ENCODE measurements around the gene ZBED4.
A peak's percentile ranks its signal among the peaks of the same experiment; 100 is the strongest.
"Not testable (repeated sequence)": the region's sequence is repeated elsewhere in the genome, so short reads cannot be mapped to it uniquely, and the experiment has no call there.

Gene ZBED4

DNA sequence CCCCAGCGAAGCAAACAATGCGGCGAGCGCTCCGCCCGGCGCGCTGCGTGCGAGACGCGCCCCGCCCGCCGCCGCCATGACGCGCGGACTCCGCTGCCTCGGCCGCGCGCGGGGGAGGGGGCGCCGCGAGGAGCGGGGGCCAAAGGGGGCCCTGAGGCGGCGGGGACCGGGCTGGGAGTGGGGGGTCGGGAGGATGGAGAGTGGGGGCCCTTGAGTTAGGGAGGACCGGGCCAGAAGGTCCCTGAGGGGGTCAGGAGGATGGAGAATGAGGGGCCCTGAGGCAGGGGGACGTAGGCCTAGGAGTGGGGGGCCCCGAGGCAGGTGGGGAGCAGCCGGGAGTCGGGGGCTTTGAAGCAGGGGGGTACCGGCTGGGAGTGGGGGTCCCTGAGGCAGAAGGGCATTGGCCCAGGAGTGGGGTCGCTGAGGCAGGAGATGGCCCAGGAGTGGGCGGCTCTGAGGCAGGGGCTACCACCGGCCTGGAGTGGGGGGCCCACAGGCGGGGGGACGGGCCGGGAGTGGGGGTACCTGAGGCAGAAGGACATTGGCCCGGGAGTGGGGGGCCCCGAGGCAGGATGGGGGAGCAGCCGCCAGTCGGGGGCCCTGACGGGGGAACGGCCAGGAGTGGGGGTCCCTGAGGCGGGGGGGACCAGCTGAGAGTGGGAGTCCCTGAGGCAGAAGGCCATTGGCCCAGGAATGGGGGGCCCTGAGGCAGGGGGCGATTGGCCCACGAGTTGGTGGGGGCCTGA is 25.6 kb upstream of the ZBED4 start, which contains the start of gene BRD1:
Gene BRD1, minus strand, starts transcription at position 21 of the 746 bp plus-strand sequence. CDS start 3,556 bp downstream, outside the sequence.
- DNase-seq = peak; percentile 83

DNA sequence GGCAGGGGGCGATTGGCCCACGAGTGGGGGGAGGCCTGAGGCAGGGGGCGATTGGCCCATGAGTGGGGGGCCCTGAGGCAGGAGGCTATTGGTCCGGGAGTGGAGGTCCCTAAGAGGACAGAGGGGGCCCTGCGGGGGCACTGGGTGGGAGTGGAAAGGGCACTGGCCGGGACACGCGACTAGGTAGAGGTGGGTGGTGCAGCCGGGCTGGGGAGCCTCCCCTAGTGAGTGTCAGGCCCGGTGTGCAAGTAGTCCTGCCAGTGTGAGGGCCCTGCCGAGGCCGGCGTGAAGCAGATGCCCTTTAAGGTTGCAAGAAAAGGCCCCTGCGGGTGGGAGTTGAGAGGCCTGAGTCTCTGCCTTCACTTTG is 25.1 kb upstream of the ZBED4 start:
- DNase-seq = no peak

DNA sequence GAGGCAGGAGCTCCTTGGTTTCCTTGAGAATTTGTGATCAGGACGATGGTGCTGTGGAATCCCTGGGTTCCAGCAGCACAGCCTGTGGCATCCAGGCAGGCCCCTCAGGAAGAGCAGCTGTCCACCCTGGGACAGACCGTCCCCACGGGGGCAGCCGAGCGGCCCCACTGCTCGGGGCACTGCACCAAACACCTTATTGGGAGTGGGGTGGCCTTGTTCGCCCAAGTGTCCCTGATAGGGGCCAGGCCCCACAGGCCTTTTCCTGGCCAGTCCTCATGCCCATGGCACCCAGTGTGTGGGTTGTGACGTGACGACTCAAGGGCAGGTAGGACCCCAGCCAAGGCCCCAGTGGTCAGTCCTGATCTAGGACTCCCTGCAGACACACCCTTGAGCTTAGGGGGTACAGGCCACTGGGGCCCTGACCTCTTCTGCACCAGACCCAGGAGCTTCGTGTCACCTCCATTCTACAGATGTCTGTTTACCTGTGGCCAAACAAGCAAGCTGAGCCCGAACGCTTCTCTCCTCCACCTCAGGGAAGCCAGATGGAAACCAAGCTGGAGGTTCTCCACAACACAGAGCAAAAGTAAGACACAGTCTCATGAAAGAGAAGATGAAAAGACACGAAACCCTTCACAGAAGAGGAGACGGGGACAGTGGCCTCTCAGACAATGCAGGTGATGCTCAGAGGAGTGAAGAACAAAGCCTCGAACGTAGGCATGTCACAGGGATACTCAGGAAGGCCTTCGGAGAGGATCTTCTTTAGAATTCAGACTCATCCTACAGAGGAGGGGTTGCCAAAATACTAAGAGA is 24.4 kb upstream of the ZBED4 start:
- DNase-seq = no peak

DNA sequence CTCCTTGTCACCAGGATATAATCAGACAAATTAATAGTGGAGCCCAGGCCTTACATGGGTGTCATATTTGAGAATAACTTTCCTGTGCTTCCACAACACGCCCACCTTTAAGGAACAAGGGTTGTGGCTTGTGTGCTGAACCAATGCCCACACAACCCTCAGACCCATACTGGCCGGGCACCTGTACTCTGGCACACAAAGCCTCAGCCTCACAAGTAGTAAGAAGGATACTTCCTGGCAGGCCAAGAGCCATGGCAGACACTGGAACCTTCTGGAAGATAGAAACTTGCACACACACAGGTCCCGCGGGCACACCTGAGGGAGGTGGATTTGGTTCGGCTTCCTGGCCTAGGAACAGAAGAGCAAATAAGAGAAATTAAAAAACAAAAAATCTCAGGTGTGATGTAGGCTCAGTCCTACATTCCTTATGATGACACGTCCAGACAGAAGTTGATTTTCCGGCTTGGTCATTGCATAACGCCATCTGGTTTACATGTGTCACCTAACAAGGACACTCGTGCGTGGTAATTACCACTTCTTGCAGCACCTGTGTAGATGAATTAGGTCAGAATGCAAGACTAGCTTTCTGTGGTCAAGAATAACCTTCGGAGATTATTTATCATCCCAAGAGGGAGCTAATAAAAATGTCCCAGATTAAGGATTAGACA is 20.2 kb upstream of the ZBED4 start:
- no peak for DNase-seq

DNA sequence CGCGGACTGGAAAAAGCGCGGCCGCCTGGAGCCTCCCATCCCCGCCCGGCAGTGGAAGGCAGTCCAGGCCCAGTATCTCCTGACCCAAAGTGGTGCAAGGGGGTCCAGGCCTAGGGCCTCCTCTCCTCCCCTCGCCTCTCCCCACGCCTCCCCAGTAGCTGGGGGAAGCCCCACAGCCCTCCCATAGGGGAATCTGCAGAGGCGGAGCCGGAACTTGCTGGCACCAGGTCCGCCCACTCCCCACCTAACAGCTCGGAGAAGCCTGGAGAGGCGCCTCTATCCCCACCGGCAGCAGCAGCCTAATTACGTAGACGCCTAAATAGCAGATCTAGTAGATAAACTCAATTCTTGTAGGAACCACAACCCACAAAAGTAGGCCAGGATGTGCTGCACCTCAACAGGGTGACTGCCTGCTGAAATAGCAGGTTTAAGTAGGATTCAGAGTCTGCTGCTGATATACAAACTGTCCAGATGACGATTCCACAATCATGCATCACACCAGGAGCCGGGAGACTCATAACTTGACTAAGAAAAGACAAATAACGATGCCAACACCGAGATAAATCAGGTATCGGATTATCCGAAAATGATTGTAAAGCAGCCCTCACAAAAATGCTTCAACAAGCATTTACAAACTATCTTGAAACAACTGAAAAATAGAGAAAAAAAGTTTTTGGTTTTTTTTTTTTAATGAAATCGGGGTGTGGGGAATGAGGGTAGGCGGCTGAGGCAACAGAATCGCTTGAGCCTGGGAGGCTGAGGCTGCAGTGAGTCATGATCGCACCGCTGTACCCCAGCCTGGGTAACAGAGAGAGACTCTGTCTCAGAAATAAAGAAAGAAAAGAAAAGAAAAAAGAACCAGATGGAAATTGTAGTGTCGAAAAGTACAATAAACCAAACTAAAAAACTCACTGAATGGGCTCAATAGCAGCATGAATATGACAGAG is 14.6 kb upstream of the ZBED4 start:
- DNase-seq = peak; percentile 88

DNA sequence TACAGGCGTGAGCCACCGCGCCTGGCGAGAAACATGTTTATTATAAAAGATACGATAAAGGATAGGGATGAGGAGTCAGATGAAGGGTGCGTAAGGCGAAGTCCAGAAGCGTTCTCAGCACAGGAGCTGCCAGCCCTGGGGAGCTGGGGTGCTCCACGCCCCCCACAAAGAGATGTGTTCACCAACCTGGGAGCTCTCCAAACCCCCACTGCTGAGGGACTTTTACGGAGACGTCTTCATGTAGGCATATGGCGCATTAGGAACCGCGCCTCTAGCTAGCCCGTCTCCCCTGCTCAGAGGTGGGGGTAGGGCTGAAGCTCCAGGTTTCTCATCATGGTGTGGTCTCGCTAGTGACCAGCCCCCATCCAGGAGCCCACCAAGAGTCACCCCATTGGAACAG is 8.4 kb upstream of the ZBED4 start:
- DNase-seq = no peak

DNA sequence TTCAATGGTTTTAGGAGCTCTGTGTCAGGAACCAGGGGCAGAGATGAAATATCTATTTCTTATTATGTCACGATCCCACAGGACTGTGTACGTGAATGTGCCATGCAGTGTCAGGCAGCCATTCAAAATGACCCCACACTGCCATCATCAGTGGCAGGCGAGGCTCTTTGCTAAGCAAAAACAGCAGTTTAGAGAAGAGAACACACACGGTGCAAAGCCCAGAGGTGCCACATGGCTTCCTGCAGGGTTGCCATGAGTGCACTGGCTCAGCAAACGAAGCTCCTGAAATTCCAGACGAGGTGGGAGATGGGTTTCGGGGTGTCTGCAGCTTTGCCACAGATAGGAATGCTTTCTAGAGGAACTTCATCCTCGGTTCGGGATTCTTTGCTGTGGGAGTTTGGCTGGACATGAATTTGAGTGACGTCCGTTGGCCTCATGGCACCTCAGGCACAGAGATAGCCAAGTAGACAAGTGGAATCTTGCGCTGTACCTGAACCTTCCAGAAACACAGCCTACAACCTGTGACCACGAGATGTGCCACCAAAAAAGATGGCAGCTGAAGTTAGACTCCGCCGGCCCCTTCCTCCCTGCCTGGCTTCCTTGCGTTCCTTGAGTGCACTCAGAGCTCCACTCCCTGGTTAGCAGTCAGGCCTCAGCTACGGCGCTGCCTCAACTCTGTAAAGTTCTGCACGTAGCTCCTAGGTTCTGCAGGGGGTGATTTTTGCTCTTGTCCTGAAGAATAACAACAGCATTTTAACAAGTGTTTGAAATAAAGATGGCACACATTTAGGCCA is 7.8 kb upstream of the ZBED4 start:
- DNase-seq = no peak

DNA sequence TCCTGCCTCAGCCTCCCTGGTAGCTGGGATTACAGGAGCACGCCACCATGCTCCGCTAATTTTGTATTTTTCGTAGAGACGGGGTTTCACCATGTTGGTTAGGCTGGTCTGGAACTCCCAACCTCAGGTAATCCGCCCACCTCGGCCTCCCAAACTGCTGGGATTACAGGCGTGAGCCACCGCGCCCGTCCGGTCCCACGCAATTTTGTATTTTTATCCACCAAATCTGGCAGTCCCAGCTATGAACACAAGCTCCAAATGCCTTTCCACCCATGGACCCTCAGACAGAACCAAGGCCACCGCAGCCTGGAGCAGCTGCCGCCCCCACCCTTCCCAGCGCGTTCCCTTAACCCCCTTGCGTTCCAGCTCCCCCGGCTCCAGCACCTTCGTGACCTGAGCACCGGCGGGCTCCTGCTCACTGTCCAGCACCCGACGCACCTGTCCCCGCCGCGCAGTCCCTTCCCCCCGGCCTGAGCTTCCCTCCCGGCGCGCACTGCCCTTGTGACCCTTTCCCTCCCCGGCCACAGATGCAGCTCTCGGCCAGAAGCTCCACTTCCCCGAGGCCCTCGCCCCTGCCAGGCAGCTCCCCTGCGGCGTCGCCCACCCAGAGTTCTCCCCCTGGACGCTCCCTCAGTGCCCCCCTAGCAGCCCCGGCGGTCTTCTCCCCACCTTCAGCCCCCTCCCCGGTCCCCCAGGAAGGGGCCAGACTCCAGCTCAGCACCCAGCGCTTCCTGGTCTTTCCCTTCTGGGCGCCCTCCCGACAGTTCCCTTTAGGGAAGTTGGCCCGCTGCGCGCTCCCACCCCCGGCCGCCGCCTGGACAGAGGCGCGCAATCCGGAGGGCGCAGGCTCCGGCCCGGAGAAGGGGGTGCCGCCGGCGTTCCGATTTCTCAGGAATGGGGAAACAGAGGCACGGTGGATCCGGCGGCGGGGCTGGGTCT is 5.6 kb upstream of the ZBED4 start:
- DNase-seq = no peak

DNA sequence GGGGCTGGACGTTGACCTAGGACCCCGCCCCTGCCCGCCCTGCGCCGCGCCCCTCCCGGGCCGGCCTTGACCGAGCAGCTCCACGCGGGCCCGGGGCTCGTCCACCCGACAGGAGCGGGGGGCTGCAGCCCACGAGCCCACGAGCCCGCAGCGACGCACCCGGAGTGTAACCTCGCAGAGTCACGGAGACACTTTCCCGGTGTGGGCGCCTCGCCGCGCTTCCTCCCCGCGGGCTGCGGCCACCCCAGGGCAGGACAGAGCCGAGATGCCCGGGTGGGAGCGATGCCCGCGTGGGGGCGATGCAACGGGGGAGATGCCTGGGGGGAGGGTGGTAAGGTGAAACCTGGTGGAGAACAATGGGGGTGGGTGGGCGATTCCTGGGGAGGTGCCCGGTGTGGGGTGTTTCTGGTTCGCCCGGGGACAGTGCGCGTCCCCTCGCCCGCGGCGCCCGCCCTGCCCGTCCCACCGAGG is 4.9 kb upstream of the ZBED4 start:
- no peak for DNase-seq

DNA sequence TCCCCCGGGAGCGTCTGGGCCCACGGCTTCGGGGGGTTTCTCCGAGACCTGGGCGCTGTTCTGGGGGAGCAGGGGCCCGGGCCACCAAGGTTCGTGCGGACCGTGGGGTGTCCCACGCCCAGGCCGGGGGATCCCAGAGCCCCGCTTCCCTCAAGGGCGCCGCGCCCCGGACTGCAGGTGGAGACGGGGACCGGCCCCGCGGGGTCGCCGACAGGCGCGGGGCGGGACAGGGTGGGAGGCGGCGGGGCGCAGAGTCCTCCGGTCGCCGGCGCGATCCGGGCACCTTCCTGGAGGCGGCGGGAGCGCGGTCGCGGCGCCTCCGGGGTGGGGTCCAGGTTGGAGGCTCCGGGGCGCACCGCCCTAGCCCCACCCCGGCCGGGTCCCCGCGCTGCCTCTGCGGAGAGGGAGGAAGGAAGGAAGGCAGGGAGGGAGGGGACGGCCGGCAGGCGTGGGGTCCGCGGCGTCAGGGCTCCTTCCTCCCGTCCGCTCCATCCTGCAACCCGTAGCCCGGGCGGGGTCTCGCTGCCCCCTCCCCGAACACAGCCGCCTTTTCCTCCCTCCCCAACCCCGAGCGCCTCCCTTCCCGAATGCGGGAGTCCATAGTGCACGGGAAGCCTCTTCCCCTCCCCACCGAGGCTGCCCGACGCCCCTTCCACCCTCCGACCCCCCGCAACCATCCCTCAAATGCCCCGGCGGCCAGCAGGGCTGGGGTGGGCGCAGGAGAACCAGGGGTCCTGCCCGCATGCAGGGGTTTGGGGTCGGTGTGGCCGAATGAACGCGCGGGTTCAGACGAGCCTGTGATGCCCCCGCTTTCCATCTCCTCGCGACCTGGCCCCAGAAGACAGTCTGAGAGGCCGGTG is 4.3 kb upstream of the ZBED4 start:
- DNase-seq = no peak

DNA sequence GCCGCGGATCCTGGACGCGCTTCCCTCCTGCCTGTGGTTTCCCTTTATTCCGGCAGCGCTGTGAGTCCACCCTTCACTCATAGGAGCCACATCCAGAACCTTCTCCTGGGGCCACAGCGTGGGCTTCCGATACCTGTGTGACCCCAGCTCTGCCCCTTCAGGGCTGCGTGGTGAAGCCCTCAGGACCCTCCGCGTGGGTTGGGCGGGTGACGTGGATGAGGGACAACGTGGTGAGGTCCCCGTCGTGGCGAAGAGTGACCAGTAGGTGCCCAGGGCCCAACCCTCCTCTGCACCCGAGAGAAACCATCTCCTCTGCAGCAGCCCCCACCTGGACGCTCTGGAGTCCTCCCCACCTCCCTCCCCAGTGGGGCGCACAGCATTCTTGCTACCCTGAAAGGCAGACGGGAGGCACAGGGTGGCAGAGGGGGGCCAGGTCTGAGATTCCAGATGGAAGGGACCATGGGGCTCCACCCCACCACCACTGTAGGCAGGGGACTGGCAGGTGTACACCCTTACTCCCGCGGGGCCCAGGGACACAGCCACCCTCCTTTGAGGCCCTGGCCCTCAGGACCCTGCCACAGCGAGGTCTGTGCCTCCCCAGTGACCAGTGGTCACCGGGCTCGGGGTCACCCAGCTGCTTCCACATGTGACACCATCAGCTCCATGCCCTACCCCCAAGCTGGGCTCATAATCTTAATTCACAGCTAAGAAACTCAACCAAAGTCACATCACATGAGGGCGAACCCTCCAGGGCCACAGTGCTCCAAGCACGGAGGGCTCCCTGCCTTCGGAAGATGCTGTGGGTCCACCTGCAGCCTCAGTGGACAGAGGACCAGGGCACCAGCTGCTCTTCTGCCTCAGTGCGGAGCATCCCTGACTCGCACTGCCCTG is 3.4 kb upstream of the ZBED4 start:
- DNase-seq = no peak

DNA sequence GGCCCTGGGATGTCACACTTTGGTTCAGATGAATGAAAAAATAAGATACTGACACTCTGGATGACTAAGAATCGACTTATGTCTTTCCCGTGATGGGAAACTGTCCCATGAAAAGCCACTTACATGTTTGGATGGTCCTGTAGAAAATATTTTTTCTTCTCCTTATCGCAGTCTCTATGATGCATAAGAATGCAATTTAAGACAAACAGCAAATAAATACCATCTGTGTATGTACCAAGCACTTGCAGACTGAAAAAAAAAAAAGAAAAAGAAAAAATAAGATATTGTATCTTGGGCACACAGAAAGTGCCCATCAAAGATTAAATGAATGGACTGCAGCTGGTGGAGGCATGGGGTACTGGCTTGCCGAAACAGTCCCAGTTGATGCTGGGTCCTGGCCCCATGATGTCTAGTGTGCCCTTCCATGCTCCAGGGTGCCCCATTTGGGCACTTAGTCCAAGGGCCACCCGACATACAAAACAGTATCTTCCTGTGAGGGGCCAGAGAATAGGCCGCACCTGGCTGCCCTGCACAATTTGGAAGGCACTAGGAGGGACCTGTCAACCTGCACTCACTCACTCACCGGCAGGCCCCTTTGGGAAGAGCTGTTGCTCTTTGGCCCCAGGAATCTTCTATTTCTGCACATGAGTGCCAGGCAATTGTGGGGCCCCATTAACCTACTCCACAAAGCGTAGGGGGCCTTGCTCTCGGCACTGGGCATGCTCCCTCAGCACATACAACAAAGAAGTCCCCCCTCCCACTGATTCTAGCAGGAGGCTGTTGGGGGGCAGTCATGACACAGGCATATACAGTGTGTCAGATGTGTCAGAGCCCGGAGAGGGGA is 2.5 kb upstream of the ZBED4 start:
- DNase-seq = no peak

DNA sequence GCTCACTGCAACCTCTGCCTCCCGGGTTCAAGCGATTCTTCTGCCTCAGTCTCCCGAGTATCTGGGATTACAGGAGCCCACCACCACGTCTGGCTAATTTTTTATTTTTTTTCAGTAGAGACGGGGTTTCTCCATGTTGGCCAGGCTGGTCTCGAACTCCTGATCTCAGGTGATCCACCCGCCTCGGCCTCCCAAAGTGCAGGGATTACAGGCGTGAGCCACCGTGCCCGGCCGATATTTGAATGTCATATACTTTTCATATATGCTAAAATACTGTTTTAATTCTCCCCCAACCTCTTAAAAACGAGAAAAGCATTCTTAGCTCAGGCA is 1.1 kb upstream of the ZBED4 start:
- not testable (repeated sequence) for DNase-seq

DNA sequence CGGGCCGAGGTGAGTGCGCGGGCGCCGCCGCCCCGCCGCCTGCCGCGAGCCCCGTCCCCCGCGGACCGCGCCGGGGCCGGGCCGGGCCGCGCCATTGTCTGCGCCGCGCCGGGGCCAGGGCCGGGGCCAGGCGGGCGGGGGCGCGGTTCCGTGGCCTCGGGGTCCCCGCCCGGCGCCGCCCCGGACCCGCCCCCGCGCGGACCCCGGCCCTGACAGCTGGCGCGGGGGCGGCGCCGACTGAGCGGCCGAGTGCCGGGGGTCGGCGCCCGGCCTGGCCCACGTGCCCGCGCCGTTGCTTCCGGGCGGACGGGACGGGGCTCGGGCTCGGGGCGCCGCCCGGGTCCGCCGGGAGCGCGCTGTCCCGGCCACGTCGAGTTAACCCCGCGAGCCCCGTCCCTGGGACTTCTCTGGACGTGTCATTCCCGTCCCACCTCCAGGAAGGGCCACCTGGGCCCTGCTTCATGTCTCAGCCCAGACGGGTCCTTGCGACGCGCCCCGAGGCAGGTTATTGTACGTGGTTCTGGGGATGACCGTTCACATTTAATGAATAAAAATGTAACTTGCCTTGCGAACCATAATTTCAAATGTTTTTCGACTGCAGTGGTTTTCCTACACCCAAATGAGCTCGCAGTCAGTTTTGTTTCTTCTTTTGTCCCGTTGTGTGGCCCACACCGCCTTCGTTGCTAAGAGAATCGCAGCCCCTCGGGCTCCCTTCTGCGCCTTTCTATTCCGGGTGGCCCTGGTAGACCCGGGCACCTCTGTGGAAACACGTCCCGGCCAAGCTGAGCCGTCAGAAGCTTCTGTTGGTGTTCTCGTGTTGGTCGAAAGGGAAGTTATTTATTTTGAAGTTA is 562 bp downstream of the ZBED4 start:
- peak; percentile 70 for DNase-seq

DNA sequence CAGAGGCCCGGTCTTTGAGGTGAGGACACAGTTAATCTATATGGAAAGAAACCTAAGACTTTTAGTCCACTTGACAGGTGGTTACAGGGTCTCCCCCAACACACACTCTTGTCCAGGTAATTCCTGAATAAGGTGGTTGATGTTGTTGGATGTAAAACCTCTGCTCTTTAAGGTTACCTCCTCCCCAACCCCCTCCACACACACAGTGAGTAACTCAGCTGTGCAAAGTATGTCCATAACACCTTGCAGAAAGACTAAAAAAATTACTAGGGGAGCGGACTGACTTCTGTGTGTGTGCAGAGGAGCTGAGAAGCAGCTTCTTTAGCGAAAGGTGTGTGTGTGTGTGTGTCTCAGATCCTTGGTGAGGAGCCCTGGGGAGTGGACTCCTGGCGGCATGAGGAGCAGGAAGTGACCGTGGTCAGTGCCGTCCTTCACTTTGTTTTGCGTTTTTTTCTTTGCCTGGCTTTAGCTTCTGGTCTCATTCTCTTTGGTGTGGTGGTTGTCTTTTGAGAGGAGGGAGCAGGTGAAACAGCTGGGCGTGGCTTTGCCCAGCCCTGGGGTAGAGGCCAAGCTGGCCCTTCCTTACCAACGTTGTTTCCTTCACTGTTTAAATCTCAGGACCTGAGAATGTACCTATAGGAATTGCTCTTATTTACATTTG is 1.7 kb downstream of the ZBED4 start:
- DNase-seq = no peak

DNA sequence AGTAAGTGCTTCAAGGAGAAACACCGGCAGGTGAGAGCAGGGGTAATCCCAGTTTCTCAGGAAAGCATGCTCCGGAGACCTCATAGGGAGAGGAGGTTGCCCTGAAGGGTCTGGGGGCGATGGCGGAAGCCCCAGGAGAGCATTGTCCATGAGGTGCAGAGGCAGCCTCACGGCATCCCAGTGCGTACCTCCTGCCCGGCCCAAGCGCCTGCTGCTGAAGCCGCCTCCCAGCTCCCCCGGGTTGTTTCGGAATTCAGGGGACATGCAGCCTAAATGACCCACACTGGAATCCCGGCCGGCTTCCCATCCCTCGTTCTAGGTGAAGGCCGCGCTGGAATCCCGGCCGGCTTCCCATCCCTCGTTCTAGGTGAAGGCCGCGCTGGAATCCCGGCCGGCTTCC is 2.7 kb downstream of the ZBED4 start:
- DNase-seq = no peak

Measured in activated CD8-positive, alpha-beta memory T cell treated with anti-CD3 and anti-CD28 coated beads, Interleukin-2, amount 50 U/mL, for 48 hours (primary cell).